Measurements from ENCODE around the gene INTS14. TPM values are rescaled to one million over a fixed set of nuclear protein-coding genes. Genes with fewer than 3 reads are reported as not detected.
A peak's percentile ranks its signal among the peaks of the same experiment; 100 is the strongest.

INTS14 gene
- total RNA-seq, 1 donor from 2014 or later, result 49.5 TPM

DNA sequence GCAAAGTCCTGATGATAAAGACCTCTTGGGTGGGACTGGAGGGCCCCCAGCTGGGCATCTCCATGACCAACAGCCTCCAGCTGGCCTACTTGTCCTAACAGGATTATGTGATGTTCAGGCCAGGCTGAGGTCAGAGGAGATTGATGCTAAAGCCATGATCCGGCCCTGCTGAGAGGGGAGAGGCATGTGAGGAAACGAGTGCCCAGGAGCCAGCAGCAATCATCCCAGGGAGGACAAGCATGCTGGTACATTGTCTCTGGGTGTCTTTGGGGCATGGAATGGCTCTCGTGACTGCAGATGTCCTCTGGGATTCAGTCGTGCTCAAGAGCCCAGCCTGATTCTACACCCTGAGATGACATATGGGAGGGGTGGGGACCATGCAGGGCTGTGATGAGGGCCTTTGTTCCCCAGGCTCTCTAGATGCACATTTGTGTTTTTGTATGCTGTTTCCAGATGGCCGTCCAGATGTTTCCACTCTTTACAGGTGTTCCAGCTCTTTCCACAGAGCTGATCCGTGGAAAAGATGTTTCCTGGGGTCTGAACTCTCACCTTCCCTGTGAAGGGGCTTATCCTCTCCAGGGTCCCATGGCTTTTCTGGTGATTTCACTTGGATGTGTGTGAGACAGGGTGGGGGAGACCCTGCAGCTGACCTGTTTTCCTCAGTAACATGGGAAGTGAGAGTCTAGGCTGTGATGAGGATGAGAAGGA lies 31.0 kb upstream of the INTS14 start:
- H3K36me3 Mint-ChIP-seq (ENCODE audit: unreplicated experiment), result no peaks in the 10 kb centered on the region
- peaks cover 5% of the 10 kb centered on the region for H3K27me3 Mint-ChIP-seq (ENCODE audit: unreplicated experiment)
- peak overlapping the region; percentile 82 for H3K27ac Mint-ChIP-seq (ENCODE audit: unreplicated experiment)
- peaks cover 36% of the 10 kb centered on the region for H3K4me1 Mint-ChIP-seq (ENCODE audit: low read depth, unreplicated experiment)
- no peak for TF ChIP-seq CTCF (IDR thresholded peaks at IDR 0.05; ENCODE audit: partially characterized antibody, unreplicated experiment)
- peak; percentile 44 for DNase-seq
- peak overlapping the region; percentile 68 for H3K4me3 Mint-ChIP-seq (ENCODE audit: unreplicated experiment)
- peaks cover 7% of the 10 kb centered on the region for H3K9me3 Mint-ChIP-seq (ENCODE audit: unreplicated experiment)

DNA sequence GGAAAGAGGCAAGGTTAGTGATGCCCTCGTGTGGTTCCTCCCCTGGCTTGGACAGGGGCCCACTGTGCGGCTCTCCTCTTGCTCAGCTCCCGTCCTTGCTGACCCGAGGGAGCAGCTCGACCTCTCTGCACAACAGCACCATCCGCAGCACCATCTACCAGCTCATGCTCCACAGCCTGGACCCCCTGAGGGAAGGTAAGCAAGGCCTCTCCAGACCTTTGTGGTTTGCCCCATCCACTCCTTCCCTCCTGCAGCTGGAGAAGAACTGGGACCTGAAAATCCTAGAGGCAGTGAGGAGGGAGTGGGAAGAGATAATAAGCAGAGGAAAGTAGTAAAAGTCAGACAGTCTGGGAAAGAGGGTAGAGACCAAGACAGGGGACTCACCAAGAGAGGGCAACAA lies 28.6 kb upstream of the INTS14 start:
- no peak for TF ChIP-seq CTCF (IDR thresholded peaks at IDR 0.05; ENCODE audit: partially characterized antibody, unreplicated experiment)
- H3K27me3 Mint-ChIP-seq (ENCODE audit: unreplicated experiment), result peaks cover 5% of the 10 kb centered on the region
- peaks cover 35% of the 10 kb centered on the region for H3K4me1 Mint-ChIP-seq (ENCODE audit: low read depth, unreplicated experiment)
- H3K27ac Mint-ChIP-seq (ENCODE audit: unreplicated experiment), result no peak overlapping the region
- no peaks in the 10 kb centered on the region for H3K36me3 Mint-ChIP-seq (ENCODE audit: unreplicated experiment)
- DNase-seq, result no peak
- peaks cover 7% of the 10 kb centered on the region for H3K9me3 Mint-ChIP-seq (ENCODE audit: unreplicated experiment)
- H3K4me3 Mint-ChIP-seq (ENCODE audit: unreplicated experiment), result no peak overlapping the region

DNA sequence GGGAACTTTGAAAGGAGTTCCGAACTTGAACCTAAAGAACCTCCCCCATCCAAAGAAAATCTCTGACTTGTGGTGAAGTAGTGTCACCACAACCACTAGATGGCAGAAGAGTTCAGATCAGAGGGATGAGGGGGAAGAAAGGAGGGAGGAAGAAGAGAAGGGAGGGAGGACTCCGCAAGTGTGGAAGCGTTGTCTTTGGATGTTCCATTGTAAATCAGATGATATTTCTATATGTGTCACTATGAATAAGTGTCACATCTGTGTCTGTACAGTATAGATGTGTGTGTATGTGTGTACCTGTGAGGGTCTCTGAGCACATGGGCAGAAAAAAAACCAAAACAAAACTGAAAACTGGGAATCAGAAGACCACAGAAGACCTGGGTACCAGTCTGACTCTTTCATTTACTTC lies 27.8 kb upstream of the INTS14 start:
- Mint-ChIP-seq H3K4me3 (ENCODE audit: unreplicated experiment) (no peak overlapping the region), H3K36me3 (ENCODE audit: unreplicated experiment) (no peaks in the 10 kb centered on the region), H3K9me3 (ENCODE audit: unreplicated experiment) (peaks cover 5% of the 10 kb centered on the region), H3K27ac (ENCODE audit: unreplicated experiment) (no peak overlapping the region), H3K4me1 (ENCODE audit: low read depth, unreplicated experiment) (peaks cover 35% of the 10 kb centered on the region), H3K27me3 (ENCODE audit: unreplicated experiment) (peaks cover 5% of the 10 kb centered on the region)
- DNase-seq, result no peak
- peak; percentile 78 for TF ChIP-seq CTCF (IDR thresholded peaks at IDR 0.05; ENCODE audit: partially characterized antibody, unreplicated experiment)

DNA sequence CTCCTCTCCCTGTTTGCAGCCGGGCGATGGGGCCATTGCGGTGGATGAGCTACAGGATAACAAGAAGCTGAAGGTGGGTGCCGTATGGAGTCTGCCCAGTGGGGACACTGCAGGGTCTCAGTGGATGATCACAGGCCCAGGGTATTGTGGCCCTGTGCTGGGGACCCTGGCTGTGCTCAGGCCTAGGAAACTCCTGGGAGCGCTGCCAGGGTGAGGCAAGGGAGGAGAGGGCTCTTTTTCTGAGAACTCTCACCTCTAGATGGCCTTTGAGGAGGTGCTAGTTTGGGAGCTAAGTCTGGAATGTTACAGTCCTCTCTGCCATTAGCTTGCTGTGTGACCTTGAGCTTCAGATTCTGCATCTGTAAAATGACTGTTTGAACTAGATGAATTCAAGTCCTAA lies 27.2 kb upstream of the INTS14 start:
- Mint-ChIP-seq H3K4me3 (ENCODE audit: unreplicated experiment) (no peak overlapping the region), H3K9me3 (ENCODE audit: unreplicated experiment) (peaks cover 5% of the 10 kb centered on the region), H3K4me1 (ENCODE audit: low read depth, unreplicated experiment) (peaks cover 32% of the 10 kb centered on the region), H3K36me3 (ENCODE audit: unreplicated experiment) (no peaks in the 10 kb centered on the region), H3K27me3 (ENCODE audit: unreplicated experiment) (peaks cover 5% of the 10 kb centered on the region), H3K27ac (ENCODE audit: unreplicated experiment) (no peak overlapping the region)
- TF ChIP-seq CTCF (IDR thresholded peaks at IDR 0.05; ENCODE audit: partially characterized antibody, unreplicated experiment), result no peak
- DNase-seq, result no peak

- no peak overlapping the region for H3K27ac Mint-ChIP-seq (ENCODE audit: unreplicated experiment)
Measured at GRCh38 chr15:65634356-65634755, 23.4 kb upstream of the INTS14 start.

More at GRCh38 chr15:65634356-65634755, 23.4 kb upstream of the INTS14 start:
- peaks cover 2% of the 10 kb centered on the region for H3K9me3 Mint-ChIP-seq (ENCODE audit: unreplicated experiment)
- peaks cover 4% of the 10 kb centered on the region for H3K27me3 Mint-ChIP-seq (ENCODE audit: unreplicated experiment)
- H3K36me3 Mint-ChIP-seq (ENCODE audit: unreplicated experiment), result no peaks in the 10 kb centered on the region
- DNase-seq, result no peak
- peaks cover 9% of the 10 kb centered on the region for H3K4me1 Mint-ChIP-seq (ENCODE audit: low read depth, unreplicated experiment)
- TF ChIP-seq CTCF (IDR thresholded peaks at IDR 0.05; ENCODE audit: partially characterized antibody, unreplicated experiment), result no peak
- no peak overlapping the region for H3K4me3 Mint-ChIP-seq (ENCODE audit: unreplicated experiment)

Measured in glutamatergic neuron (in vitro differentiated cells).